ENCODE results near the gene SLC6A19.

DNA sequence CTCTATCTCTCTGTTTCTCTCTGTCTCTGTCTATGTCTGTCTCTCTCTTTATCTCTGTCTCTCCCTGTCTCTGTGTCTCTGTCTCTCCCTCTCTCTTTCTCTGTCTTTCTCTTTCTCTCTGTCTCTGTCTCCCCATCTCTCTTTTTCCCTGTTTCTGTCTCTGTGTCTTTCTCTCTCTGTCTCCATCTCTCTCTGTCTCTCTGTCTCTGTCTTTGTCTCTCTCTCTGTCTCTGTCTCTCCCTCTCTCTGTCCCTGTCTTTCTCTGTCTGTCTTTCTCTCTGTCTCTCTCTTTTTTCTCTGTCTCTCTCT is 2.1 kb upstream of the SLC6A19 start:
- TF ChIP-seq, protein P1, sequence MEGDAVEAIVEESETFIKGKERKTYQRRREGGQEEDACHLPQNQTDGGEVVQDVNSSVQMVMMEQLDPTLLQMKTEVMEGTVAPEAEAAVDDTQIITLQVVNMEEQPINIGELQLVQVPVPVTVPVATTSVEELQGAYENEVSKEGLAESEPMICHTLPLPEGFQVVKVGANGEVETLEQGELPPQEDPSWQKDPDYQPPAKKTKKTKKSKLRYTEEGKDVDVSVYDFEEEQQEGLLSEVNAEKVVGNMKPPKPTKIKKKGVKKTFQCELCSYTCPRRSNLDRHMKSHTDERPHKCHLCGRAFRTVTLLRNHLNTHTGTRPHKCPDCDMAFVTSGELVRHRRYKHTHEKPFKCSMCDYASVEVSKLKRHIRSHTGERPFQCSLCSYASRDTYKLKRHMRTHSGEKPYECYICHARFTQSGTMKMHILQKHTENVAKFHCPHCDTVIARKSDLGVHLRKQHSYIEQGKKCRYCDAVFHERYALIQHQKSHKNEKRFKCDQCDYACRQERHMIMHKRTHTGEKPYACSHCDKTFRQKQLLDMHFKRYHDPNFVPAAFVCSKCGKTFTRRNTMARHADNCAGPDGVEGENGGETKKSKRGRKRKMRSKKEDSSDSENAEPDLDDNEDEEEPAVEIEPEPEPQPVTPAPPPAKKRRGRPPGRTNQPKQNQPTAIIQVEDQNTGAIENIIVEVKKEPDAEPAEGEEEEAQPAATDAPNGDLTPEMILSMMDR (IDR thresholded peaks at IDR 0.05; ENCODE audit: insufficient read depth, low read length, poor library complexity, severe bottlenecking) = no peak
- no peak for TF ChIP-seq EZH2phosphoT487 (conservative IDR thresholded peaks at IDR 0.05; ENCODE audit: low read length)

All from SU-DHL-6 (cell line).